GM21423 (cell line): ENCODE data around the gene HIVEP1.
A peak's percentile ranks its signal among the peaks of the same experiment; 100 is the strongest.

Experiments used
- ATAC-seq: cut with Tn5 transposase; IDR thresholded peaks from one replicate; pipeline ENCODE4 v1.9.1; 2021; ENCODE audit warnings: mild to moderate bottlenecking, moderate library complexity; ENCODE audit not compliant: unreplicated experiment

The HIVEP1 gene

GRCh38 chr6:12114055-12114503 is 102.0 kb downstream of the HIVEP1 start:
- ATAC-seq, result no peak

- no peak for ATAC-seq
Observed at GRCh38 chr6:12115001-12115400, 102.9 kb downstream of the HIVEP1 start.

- no peak for ATAC-seq
Observed at GRCh38 chr6:12115492-12115891, 103.4 kb downstream of the HIVEP1 start.

- ATAC-seq, result no peak
Observed at GRCh38 chr6:12116264-12116800, 104.2 kb downstream of the HIVEP1 start.

GRCh38 chr6:12116978-12117377 is 104.9 kb downstream of the HIVEP1 start:
- ATAC-seq, result no peak

- no peak for ATAC-seq
Observed at GRCh38 chr6:12118607-12119006, 106.5 kb downstream of the HIVEP1 start.

- peak; percentile 68 for ATAC-seq
Observed at GRCh38 chr6:12119085-12119588, 107.0 kb downstream of the HIVEP1 start.

- no peak for ATAC-seq
Observed at GRCh38 chr6:12125396-12125795, 113.3 kb downstream of the HIVEP1 start.

- no peak for ATAC-seq
Observed at GRCh38 chr6:12126051-12126450, 113.9 kb downstream of the HIVEP1 start.

- ATAC-seq, result no peak
Observed at GRCh38 chr6:12129523-12129922, 117.4 kb downstream of the HIVEP1 start.

GRCh38 chr6:12132351-12133222 is 120.5 kb downstream of the HIVEP1 start:
- ATAC-seq, result no peak

- ATAC-seq, result no peak
Observed at GRCh38 chr6:12134581-12134980, 122.5 kb downstream of the HIVEP1 start.

GRCh38 chr6:12134991-12135390 is 122.9 kb downstream of the HIVEP1 start:
- no peak for ATAC-seq

GRCh38 chr6:12136905-12137304 is 124.8 kb downstream of the HIVEP1 start:
- ATAC-seq, result no peak

GRCh38 chr6:12137480-12137879 is 125.4 kb downstream of the HIVEP1 start:
- no peak for ATAC-seq

- no peak for ATAC-seq
Observed at GRCh38 chr6:12138381-12138780, 126.3 kb downstream of the HIVEP1 start.

- no peak for ATAC-seq
Observed at GRCh38 chr6:12138936-12139335, 126.8 kb downstream of the HIVEP1 start.

- no peak for ATAC-seq
Observed at GRCh38 chr6:12147557-12148316, 135.6 kb downstream of the HIVEP1 start.

GRCh38 chr6:12148317-12148801 is 136.2 kb downstream of the HIVEP1 start:
- no peak for ATAC-seq

GRCh38 chr6:12148841-12149240 is 136.7 kb downstream of the HIVEP1 start:
- no peak for ATAC-seq

- ATAC-seq, result no peak
Observed at GRCh38 chr6:12149944-12150510, 137.9 kb downstream of the HIVEP1 start.
